ENCODE measurements around the gene KLHL2. TPM values are rescaled to one million over a fixed set of nuclear protein-coding genes. Genes with fewer than 3 reads are reported as not detected.
"Not testable (repeated sequence)": the region's sequence is repeated elsewhere in the genome, so short reads cannot be mapped to it uniquely, and the experiment has no call there.

Gene KLHL2
- total RNA-seq, 3 donors from 2014 or later, result 20.2 to 60.4 (median 38.0) TPM

GRCh38 chr4:165208741-165209388 is 1.5 kb downstream of the KLHL2 start:
- Histone ChIP-seq H3K9me3 (no peaks in the 10 kb centered on the region), H3K4me3 (peak overlapping the region; percentile 72 to 98 (median 94)), H3K27me3 (no peaks in the 10 kb centered on the region), H3K36me3 (no peaks in the 10 kb centered on the region), H3K27ac (peak overlapping the region; percentile 52 to 93), H3K4me1 (peaks cover 0 to 6% of the 10 kb centered on the region in 2 donors)
- TF ChIP-seq CTCF (IDR thresholded peaks at IDR 0.05) (no peak), POLR2A (IDR thresholded peaks at IDR 0.05) (no peak), POLR2AphosphoS5 (IDR thresholded peaks at IDR 0.05) (no peak)
- intact Hi-C loops (cut with DNase I; ENCODE audit: low total_unique reads), result loop anchor here (10.0 kb wide), 1 partner anchor 116 kb away; the partner anchor contains the start of gene MSMO1
- no peak for DNase-seq (ENCODE audit: low spot score in 2 of 2)

- H3K36me3 ChIP-seq, result no peaks in the 10 kb centered on the region
- no peaks in the 10 kb centered on the region for H3K27me3 ChIP-seq
- no peak for TF ChIP-seq POLR2AphosphoS5 (IDR thresholded peaks at IDR 0.05)
- TF ChIP-seq CTCF (IDR thresholded peaks at IDR 0.05), result no peak
- TF ChIP-seq POLR2A (IDR thresholded peaks at IDR 0.05), result no peak
- H3K27ac ChIP-seq, result peak overlapping the region; percentile 16 to 93
- H3K4me1 ChIP-seq, result peaks cover 0 to 6% of the 10 kb centered on the region in 2 donors
- intact Hi-C loops (cut with DNase I; ENCODE audit: low total_unique reads), result loop anchor here (10.0 kb wide), 1 partner anchor 115 kb away; the partner anchor contains the start of gene MSMO1
- H3K4me3 ChIP-seq, result peak overlapping the region in 2 of 3 donors; percentile 94 to 98
- H3K9me3 ChIP-seq, result no peaks in the 10 kb centered on the region
- no peak for DNase-seq (ENCODE audit: low spot score in 2 of 2)
Measured at GRCh38 chr4:165209796-165210195, 2.4 kb downstream of the KLHL2 start.

GRCh38 chr4:165210566-165210965 is 3.2 kb downstream of the KLHL2 start:
- H3K4me1 ChIP-seq, result peaks cover 0 to 6% of the 10 kb centered on the region in 2 donors
- no peak for DNase-seq (ENCODE audit: low spot score in 2 of 2)
- peak overlapping the region in 1 of 2 donors; percentile 40 for H3K27ac ChIP-seq
- no peaks in the 10 kb centered on the region for H3K27me3 ChIP-seq
- intact Hi-C loops (cut with DNase I; ENCODE audit: low total_unique reads), result no loop called here
- H3K36me3 ChIP-seq, result no peaks in the 10 kb centered on the region
- no peak for TF ChIP-seq CTCF (IDR thresholded peaks at IDR 0.05)
- no peak for TF ChIP-seq POLR2AphosphoS5 (IDR thresholded peaks at IDR 0.05)
- no peak for TF ChIP-seq POLR2A (IDR thresholded peaks at IDR 0.05)
- no peaks in the 10 kb centered on the region for H3K9me3 ChIP-seq
- H3K4me3 ChIP-seq, result peak overlapping the region in 1 of 3 donors; percentile 94

- H3K27ac ChIP-seq, result peak overlapping the region in 1 of 2 donors; percentile 59
- intact Hi-C loops (cut with DNase I; ENCODE audit: low total_unique reads); H3K9me3 ChIP-seq: not testable (repeated sequence)
Measured at GRCh38 chr4:165212647-165213046, 5.3 kb downstream of the KLHL2 start.

GRCh38 chr4:165213404-165213803 is 6.0 kb downstream of the KLHL2 start:
- H3K27ac ChIP-seq, result peak overlapping the region; percentile 59
- intact Hi-C loops (cut with DNase I; ENCODE audit: low total_unique reads); DNase-seq (ENCODE audit: low spot score in 2 of 2); H3K4me3 ChIP-seq; H3K36me3 ChIP-seq; H3K4me1 ChIP-seq; H3K27me3 ChIP-seq; H3K9me3 ChIP-seq: not testable (repeated sequence)

More at GRCh38 chr4:165212647-165213046, 5.3 kb downstream of the KLHL2 start:
- H3K36me3 ChIP-seq; H3K4me3 ChIP-seq; DNase-seq (ENCODE audit: low spot score in 2 of 2); H3K27me3 ChIP-seq; H3K4me1 ChIP-seq: not testable (repeated sequence)

- H3K4me1 ChIP-seq; DNase-seq (ENCODE audit: low spot score in 2 of 2); intact Hi-C loops (cut with DNase I; ENCODE audit: low total_unique reads); H3K36me3 ChIP-seq; H3K27me3 ChIP-seq; H3K4me3 ChIP-seq; H3K9me3 ChIP-seq: not testable (repeated sequence)
- peak overlapping the region; percentile 59 for H3K27ac ChIP-seq
Measured at GRCh38 chr4:165213991-165214709, 6.8 kb downstream of the KLHL2 start.

GRCh38 chr4:165215034-165215751 is 7.8 kb downstream of the KLHL2 start:
- H3K9me3 ChIP-seq; intact Hi-C loops (cut with DNase I; ENCODE audit: low total_unique reads); DNase-seq (ENCODE audit: low spot score in 2 of 2); H3K36me3 ChIP-seq; H3K4me1 ChIP-seq; H3K4me3 ChIP-seq; H3K27me3 ChIP-seq: not testable (repeated sequence)
- peak overlapping the region; percentile 14 to 59 for H3K27ac ChIP-seq

GRCh38 chr4:165215761-165216487 is 8.6 kb downstream of the KLHL2 start:
- DNase-seq (ENCODE audit: low spot score in 2 of 2); intact Hi-C loops (cut with DNase I; ENCODE audit: low total_unique reads); H3K36me3 ChIP-seq; H3K4me3 ChIP-seq; H3K27me3 ChIP-seq; H3K4me1 ChIP-seq; H3K9me3 ChIP-seq: not testable (repeated sequence)
- H3K27ac ChIP-seq, result peak overlapping the region; percentile 41 to 59
